ENCODE measurements around the gene STIMATE.

STIMATE gene

DNA sequence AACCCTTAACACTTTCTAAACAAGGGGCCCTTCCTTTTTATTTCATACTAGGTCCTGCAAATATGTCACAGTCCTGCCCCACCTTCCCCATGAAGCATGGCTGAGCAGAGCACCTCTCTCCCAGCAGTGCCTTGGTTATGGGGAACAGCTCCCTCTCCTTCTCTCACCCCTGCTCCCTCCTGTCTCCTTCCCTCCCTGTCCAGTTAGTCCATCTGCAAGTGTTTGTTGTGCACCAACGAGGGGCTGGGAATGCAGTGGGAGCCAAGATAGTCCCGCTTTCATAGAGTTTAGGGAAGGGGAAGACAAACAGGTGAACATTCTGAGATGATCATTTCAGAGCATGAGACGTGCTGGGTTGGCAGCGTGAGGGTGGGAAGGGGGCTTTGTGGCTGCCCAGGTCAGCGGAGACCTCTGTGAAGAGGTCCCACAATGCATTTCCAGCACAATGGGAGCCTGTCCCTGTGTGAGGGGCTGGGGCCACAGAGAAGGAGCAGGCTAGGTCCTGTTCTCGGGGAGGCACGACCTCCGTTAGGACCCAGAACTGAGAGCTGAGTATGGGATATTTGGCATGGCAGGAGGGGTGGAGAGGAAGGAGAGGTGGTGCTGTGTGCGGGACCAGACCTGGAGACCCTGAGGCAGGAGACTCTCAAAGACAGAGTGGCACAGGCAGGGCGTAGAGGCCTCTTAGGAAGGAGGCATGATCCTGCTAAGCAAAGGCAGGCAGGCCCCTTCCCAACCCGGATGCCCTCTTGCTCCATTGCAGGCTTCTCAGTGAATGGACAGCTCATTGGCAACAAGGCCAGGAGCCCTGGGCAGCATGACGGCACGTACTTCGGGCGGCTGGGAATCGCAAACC is 108.2 kb downstream of the STIMATE start:
- no peak for FAIRE-seq

DNA sequence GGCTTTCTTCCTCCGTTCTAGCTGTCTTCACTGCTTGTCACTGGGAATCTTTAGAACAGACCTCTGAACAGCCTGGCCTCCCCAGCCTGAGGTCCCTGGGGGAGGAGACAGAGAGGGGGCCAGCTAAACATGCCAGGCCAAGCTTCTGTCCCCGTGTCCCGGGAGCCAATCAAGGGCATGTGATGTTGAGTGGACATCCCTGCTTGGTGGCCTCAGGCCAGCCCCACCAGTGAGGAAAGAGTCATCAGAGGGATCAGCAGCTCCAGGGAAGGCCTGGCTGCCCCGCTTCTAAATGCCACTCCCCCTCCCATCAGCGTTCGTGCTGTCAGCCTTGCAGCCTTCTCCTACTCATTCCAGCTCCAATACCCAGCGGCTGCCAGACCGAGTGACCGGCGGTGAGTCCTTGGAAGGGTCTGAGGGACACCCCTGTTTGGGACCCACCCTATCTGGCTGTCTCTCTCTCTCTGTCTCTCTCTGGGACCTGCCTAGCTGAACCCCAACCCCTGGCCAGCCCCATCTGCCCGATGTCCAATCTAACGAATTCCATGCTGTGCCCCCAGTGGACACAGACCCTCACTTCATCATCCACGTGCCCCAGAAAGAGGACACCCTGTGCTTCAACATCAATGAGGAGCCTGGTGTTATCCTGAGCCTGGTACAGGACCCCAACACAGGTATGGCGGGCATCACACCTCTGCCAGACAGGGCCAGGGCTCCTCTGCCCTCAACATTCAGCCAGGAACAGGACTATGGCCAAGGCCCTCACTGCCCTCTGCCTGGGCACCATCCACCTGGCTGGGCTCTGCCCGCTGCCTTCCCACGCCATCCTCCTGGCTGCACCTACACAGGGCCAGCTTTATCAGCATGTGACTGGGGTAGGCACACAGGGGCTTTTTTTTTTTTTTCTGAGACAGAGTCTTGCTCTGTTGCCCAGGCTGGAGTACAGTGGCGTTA is 109.4 kb downstream of the STIMATE start:
- FAIRE-seq, result no peak

DNA sequence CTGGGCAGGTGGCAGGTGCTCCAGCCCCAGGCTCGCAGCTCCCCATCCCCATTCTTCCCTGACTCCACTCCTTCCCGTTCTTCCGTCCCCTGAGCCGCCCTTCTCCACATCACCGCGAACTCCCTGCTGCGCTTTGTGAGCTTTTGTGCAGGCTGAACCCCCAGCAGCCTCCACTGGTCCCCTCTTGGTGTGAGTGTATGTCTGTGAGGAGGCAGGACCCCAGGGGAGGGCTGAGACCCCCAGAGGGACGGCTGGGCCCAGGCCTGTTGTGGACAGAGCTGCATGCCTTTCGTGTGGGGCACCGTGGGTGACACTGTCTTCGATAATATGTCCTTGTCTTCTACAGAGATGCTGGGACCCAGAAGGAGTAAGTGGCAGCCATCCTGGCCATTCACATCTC is 110.1 kb downstream of the STIMATE start:
- FAIRE-seq, result no peak

Measured in A204.1 (cell line).